ENCODE results near the gene DNAJA4.

The DNAJA4 gene

GRCh38 chr15:78264304-78265136, at the start of gene DNAJA4:
TSS of gene DNAJA4 (plus strand) at chr15:78264562. CDS start at chr15:78264764, 202 bp downstream.
- DNase-seq (ENCODE audit: low read depth in 1 of 2, low spot score in 1 of 2): peak; percentile 34 to 45

DNA sequence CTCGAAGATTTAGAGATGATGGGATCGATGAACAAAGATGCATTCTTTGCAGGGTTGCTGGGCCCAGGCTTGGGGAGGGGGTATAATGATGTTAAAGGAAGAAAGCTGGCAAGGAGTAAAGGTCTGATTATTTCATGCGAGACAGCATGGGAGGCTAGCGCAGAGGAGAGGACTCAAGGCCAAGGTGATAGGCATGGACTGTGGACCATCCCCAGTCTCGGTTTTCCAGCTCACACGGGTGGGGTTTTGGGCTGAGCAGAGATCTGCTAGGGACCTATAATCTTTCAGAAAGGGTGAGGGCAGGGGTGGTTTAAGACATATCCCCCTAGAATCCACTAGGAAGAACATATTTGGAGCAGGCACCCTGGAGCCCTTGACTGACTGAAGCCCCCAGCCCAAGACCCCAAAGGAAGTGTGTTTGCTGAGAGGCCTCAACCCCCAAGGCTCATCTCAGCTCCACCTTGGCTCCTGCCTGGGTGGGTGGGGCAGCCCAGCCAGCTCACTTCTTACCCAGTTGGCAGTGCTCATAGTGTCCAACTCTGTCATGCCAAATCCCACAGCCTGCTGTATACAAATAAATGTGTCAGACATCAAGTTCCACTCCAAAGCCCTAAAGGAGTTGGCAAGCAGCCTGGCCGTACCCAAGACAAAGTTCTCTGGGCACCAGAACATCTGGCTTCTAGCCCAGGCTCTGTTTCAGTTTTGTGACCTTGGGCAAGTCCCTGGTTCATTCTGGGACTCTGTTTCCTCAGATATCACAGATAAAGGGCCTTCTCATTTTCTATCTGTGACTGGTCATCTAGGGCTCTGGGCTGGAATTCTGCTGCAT, 47.9 kb upstream of the DNAJA4 start:
- DNase-seq (ENCODE audit: low read depth in 1 of 2, low spot score in 1 of 2): no peak

- no peak for DNase-seq (ENCODE audit: low read depth in 1 of 2, low spot score in 1 of 2)
These were observed 43.6 kb upstream of the DNAJA4 start for GRCh38 chr15:78220713-78221112.

GRCh38 chr15:78222745-78223395, 41.5 kb upstream of the DNAJA4 start:
- DNase-seq (ENCODE audit: low read depth in 1 of 2, low spot score in 1 of 2): no peak

GRCh38 chr15:78223396-78224022, 40.9 kb upstream of the DNAJA4 start:
- DNase-seq (ENCODE audit: low read depth in 1 of 2, low spot score in 1 of 2): no peak

- DNase-seq (ENCODE audit: low read depth in 1 of 2, low spot score in 1 of 2): no peak
These were observed 40.3 kb upstream of the DNAJA4 start for GRCh38 chr15:78224023-78224411.

DNA sequence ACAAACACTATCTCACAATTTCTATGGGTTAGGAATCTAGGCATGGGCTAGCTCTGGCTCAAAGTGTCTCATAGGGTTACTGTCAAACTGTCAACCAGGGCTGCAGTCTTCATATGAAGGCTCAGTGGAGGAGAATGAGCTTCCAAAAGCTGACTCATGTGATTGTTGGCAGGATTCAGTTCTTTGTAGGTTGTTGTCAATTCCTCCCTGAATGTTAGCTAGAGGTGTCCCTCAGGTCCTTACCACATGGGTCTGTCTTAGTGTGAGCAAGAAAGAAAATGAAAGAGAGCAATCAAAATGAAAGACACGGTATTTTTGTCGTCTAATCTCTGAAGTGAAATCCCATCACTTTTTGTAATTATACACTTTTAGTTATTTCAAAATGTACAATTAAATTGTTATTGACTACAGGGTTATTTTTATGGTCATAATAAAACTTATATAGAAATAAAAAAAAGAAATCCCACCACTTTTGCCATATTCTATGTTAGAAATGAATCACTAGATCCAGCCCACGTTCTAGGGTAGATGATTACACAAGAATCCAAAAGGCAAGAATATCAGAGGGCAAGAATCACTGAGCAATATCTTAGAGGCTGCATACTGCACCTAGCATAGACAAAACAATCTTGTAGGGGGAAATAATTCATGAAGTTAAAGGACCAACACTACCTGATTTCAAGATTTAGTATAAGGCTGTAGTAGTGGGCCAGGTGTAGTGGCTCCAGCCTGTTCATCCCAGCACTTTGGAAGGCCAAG, 38.4 kb upstream of the DNAJA4 start:
- DNase-seq (ENCODE audit: low read depth in 1 of 2, low spot score in 1 of 2): no peak

DNA sequence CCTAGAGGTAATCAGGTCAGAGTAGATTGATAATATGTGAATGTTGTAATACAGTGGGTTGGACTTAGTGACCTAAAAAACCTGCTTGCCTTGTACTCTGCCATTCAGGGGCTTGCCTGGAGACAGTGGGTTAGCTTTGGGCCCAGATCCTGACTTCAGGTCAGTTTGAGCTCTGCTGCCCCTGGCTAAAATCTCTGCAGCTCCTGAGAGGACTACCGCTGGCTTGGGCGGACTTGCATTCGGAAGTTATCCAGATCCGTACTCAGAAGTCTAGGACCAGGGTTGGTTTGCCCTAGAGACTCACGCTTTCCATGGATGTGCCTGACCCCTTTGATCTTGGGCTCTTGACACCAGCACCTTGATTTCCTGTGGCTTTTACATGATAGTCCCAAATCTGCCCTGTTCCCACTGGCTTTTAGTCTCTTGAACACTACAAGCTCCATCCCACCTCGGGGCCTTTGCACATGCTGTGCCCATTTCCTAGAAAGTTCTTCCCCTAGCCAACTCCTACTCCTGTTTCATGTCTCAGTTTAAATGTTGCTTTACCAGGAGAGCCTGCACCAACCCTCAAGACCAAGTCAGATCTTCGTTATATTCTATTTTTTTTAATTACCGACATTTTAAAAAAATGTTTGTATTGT, 35.9 kb upstream of the DNAJA4 start:
- no peak for DNase-seq (ENCODE audit: low read depth in 1 of 2, low spot score in 1 of 2)

DNA sequence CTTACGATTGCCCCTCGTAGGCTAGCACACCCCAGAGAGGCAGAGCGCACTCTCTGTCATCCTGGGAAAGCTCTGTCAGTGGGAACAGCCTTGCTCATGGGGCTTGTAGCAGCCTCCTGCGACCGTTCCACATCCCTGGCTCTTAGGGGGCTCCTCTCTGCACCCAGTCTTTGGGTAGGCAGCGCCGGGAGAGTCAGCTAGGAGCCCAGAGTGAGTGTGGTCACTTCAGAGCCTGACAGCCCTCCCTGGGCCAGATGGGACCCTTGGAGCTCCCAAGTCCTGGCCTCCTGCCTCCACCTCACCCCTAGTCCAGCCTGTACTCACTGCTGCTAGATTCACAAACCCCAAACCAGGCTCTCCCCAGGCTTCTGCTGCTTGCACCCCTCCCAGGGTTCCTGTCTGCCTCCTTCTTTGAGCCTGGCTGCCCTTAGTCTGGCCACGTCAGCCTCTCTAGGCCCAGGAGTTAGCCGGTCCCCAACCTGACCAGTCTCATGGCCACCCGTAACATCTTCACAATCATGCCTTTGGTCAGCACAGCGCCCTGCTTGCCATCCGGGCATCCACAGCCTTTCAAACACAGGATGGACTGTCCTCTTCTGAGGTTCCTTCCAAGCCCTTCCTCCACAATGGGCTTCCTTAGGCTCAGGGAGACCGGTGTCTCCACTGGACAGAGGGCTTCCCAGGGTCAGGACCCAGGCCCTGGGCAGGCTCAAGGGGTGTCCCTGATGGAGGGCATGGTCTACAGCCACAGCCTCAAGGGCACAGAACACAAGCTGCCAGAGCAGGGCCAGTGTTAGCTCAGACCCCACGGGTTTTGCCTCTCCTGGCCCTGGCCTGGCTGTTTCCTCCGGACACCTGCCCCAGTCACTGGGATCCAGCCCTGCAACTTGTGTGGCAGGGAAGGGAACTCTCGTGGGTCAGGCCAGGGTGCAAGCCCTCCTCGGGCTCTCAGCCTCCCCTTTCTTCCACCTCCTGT, 34.6 kb upstream of the DNAJA4 start:
- DNase-seq (ENCODE audit: low read depth in 1 of 2, low spot score in 1 of 2): no peak

DNA sequence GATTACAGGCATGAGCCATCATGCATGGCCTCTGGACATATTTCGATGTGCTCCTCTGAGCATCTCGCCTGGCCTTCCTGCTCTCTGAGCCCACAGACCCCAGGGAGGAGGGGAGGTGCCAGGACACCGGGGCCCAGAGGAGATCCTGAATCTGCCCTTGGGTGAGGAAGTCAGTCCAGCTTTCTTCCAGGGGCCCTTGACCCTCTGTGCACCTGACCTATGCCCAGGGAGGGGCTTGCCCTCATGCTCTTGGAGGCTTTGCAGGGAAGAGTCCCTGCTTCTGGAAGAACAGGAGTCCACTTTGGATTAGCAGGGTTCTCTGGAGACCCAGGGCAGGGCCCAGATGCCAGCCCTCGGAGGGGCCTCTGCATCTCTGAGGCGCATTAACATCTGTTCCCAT, 31.4 kb upstream of the DNAJA4 start:
- no peak for DNase-seq (ENCODE audit: low read depth in 1 of 2, low spot score in 1 of 2)

DNA sequence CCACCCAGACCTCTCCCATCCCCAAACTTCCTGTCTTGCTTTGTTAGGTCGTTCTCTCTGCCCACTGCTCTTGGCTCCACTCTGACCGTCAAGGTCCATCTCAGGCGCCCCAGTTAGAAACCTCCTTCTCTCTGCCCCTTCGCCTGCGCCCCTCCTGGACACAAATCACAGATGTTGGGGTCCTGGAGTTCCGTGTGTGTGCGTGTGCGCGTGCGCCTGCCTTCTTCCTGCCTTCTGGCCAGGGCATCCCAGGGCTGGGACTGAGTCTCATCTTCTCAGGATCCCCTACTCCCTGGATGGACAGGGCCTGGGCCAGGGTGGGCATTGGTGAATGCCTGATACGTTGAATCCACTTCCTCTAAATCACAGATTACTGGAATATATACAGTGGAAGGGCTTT, 30.9 kb upstream of the DNAJA4 start:
- DNase-seq (ENCODE audit: low read depth in 1 of 2, low spot score in 1 of 2): no peak

DNA sequence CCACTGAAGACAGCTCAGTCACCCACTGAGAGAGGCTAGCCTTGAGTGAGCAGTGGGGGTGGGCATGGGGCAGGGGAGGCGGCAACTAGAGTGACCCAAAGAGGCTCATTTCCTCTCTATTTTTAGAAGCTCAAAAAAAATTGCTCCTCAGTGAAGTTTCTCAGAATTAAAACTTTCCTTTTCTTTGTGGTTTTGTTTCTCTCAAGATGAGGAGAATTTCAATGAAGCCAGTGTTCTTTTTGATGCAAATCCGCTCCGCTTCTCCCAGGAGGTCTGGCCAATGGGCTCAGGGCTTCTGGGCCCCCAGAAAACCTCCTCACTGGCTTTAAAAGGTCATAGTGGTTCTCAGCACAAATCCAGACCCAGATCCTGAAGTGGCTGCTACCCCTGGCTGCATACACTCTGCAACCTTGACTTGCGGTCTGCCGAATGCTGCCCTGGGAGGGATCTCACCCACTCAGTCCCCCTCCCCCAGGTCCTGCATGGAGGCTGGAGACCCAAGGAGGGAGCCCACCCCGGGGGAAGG, 29.8 kb upstream of the DNAJA4 start, which contains the start of gene ACSBG1:
TSS of gene ACSBG1 (minus strand) at position 51 of the 526 bp plus-strand sequence. CDS start 64 bp downstream, outside the sequence.
- DNase-seq (ENCODE audit: low read depth in 1 of 2, low spot score in 1 of 2): no peak

DNA sequence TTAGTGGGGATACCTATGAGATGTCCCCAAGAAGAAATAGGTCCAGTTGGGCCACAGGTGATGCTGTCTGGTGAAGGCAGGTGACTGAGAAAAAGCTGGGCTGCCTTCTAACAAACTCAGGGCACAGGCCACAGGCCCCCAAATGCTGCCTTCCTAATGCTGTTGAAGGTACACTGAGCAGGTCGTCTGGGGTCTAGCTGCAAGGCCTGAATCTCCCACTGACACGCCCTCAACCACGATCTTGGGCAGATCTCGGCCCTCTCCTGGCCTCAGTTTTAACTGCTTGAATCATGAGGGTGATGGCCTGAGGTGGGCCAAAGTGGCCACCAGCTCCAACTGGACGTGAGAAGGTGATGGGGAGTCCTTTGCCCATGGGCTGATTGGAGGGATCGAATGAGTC, 27.9 kb upstream of the DNAJA4 start:
- DNase-seq (ENCODE audit: low read depth in 1 of 2, low spot score in 1 of 2): no peak

DNA sequence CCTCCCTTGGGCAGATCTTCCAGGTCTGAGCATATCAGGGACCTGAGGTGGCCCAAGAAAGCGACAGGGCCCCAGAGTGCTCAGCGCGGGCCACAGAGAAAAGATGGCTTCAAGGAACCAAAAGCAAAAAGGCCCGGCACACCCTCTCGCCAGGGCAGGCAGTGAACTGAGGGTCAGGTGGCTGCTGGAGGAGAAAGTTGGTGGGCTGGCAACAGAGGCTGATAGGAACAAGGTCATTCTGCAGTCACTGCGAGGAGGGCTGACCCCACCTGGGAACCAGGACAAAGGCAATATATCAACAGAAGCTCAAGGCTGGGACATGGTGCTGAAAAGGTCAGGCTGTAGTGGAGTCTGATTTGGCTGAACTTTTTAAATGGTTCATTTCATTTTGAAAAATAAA, 27.2 kb upstream of the DNAJA4 start:
- DNase-seq (ENCODE audit: low read depth in 1 of 2, low spot score in 1 of 2): no peak

- DNase-seq (ENCODE audit: low read depth in 1 of 2, low spot score in 1 of 2): no peak
These were observed 24.6 kb upstream of the DNAJA4 start for GRCh38 chr15:78239811-78240210.

DNA sequence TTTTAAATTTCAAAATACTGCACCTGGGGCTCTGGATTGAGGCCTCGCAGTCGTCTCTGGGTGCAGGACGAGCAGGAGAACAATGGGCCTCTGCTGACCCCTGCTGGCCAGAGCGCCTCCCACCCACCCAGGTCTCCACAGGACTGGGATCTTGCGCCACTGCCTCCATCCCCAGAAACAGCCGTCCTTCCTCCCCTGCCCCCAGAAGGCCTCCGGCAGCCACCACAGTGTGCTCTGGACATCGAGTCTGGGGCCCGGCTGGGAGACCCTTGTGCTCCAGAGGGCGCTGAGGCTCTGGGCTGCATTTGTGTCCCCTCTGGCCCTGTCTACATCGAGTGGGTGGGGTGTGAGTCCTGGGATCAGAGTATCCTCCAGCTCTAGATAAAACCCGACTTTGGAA, 23.3 kb upstream of the DNAJA4 start:
- peak; percentile 62 to 75 for DNase-seq (ENCODE audit: low read depth in 1 of 2, low spot score in 1 of 2)

DNA sequence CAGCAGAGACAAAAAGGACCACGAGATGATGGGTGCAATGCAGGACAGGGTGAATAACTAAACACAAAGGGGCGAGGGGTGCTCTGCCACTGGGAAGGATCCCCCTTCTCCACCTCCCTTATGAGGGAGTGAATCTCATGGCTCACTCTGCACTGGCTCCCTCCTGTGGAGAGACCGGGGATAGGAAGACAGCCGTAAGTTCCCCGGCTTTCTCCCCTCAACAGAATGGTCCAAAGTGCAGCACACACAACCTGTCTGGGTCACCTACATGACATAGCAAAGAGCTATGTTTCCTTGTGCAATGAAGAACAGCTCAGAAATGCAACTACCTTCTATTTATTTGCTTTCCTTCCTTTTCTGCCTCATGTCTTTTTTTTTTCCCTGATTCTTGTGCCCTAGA, 22.2 kb upstream of the DNAJA4 start:
- DNase-seq (ENCODE audit: low read depth in 1 of 2, low spot score in 1 of 2): no peak

GRCh38 chr15:78243058-78243457, 21.3 kb upstream of the DNAJA4 start:
- no peak for DNase-seq (ENCODE audit: low read depth in 1 of 2, low spot score in 1 of 2)

Measured in stimulated activated CD4-positive, alpha-beta T cell treated with anti-CD3 and anti-CD28 coated beads, Interleukin-15, amount 100 ng/mL, for 1 hour (primary cell).